Glomerular visceral epithelial cell (primary cell): ENCODE results near the gene NKX6-2.

Experiments
- DNase-seq: peaks from one replicate; pipeline ENCODE4 v3.0.0-alpha.2; 2016; ENCODE audit errors: extremely low spot score

The NKX6-2 gene

DNA sequence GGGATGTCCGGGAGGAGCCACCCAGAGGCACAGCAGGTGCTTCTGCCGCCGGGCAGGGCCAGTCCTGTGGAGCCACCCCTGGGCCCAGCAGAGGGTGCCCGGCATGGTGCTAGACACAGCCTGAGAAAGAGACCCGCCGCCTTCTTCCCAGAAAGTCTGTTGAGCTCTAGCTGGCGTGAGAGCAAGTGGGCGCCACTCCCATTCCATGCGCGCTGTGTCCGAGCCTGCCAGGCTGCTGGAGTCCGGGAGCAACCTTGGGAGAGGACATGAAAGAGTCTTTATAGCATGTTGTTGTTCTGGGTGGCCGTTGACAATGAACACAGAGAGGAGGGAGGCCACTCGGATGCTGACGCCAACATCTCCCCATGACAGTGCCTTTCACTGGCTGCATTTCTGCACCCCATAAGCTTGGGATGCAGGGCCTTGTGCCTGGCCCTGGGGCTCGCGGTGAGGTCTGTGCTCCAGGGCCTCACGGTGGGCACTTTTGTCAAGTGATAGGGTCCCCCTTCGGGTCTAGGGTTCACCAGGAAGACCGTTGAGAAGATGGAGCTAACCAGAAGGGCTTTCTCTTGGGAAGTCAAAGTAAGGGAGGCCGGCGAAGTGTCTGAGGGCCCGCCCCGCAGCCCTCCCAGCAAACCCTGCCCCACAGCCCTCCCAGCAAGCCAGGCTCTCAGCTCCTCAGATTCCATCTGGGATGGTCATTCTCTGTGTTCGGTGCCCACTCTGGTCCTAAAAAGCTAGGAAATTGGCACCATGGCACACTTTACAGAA, 47.3 kb downstream of the NKX6-2 start:
- no peak for DNase-seq

DNA sequence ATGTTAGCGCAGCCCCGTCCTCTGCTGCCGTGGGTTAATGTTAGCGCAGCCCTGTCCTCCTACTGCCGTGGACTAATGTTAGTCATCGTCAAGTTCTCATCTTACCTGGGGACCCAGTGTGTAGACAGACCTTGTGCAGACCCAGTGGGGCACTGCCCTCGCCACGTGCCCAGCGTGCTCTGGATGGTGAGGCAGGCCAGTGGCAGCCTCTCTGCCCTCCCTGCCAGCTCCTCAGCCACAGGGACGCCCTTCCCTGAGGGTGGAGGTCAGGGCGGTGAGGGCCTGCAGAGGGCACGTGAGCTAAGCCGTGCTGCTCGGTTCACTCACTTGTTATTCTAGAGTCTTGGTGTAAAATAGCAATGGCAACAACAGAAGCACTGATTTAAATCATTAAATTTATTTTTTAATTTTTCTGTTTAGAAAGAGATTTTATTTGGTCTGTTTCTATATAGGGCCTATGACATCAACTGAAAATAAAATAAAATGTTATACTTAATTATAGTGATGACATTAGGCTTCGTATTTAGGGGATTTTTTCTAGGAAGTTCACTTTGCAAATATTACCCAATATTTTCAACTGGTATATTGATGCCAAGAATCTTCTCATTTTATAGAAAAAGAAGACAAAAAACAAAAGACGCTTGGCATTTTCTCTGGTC, 48.4 kb downstream of the NKX6-2 start:
- DNase-seq: no peak

DNA sequence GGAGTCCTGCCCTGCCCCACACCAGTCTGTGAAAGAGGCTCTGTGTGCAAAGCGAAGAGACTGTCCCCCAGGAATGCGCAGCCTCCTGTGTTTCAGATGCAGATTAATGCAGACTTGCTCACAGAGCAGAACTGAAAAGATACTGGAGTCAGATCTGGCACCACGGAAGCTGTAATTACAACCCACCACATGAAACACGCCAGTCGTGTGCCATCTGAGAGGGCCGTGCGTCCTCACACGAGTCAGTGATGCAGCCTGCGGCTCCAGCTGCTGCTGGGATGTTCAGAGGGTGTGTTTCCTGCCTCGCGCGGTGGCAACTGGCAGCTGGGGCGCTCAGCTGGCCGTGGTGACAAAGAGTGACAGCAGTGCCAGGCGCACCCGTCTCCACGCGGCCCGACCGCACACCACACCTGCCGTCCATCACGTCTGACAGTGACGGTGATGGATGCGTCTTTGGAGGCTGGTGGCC, 50.0 kb downstream of the NKX6-2 start:
- no peak for DNase-seq

DNA sequence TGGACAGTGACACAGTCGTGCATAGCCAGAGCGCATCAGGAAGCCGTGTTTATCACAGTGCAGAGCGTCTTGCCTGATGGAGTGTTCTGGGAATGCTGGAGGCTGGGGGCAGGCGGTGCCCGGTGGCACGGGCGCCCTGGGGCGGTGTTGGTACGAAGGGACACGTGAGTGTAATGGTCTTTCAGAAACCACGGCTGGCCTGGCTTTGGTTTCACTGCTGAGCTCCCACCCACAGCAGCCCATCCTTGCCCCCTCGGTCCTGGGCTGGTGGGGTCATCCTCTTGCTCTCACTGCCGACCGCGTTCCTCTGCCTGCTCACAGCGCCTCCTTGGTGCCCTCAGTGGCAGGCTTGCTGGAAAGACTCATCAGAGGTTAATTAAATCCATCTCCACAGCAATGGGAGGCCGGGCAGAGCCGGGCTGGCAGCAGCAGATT, 50.6 kb downstream of the NKX6-2 start:
- DNase-seq: no peak

DNA sequence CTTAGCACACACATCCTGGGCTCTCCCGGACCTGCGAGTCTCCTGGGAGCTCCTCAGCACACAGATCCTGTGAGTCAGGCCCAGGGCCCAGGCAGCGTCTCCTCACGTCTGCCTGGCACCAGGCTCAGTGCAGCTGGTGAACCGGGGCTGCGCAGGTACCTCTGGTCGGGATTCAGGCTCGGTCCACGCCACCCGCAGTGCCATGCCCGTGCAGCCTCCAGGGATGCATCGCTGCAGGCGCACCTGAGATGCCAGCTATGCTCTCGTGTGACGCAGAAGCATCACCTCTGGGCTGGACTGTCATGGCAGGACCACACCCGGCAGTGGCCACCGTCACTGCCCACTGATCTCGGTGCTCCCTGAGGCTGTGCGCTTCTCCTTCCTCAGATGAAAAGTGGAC, 52.0 kb downstream of the NKX6-2 start:
- no peak for DNase-seq
